K562 (cell line): ENCODE results near the gene EQTN.

Source experiments
- MTA2 ChIP-seq: fragments of 450-650 bp; IDR thresholded peaks from 2 replicates; pipeline ENCODE4 v1.6.1; 2016; ENCODE audit warnings: low read depth
- POLR2A ChIP-seq: fragments of 450-650 bp; conservative IDR thresholded peaks from 2 replicates; pipeline ENCODE4 v1.6.1; 2016
- POLR2AphosphoS5 ChIP-seq: IDR thresholded peaks from 2 replicates; pipeline ENCODE4 v1.6.1; 2011; ENCODE audit warnings: mild to moderate bottlenecking, low read depth, low read length, moderate library complexity; ENCODE audit not compliant: control insufficient read depth, insufficient read depth
- ZBTB1 ChIP-seq: sonication (generic); formaldehyde crosslinking; IDR thresholded peaks from 2 replicates; pipeline ENCODE4 v1.8.1; 2023; ENCODE audit warnings: missing genetic modification reagents, low read depth, mild to moderate bottlenecking, borderline replicate concordance
- TF ChIP-seq, protein P1 (sequence below), 3 experiments: IDR thresholded peaks in 2 of 3; conservative IDR thresholded peaks in 1 of 3; 2 replicates each; pipeline ENCODE4 v1.5.1; 2011 to 2012; ENCODE audit warnings: low read length in 3 of 3, mild to moderate bottlenecking in 3 of 3, control low read depth in 2 of 3, improper control_type of control experiment in 1 of 3, inconsistent platforms in 1 of 3, low read depth in 1 of 3, mixed read lengths in 1 of 3, moderate library complexity in 1 of 3; ENCODE audit not compliant: insufficient read depth in 2 of 3
- TF ChIP-seq, protein P2 (sequence below): fragments of 450-650 bp; IDR thresholded peaks from 2 replicates; pipeline ENCODE4 v1.6.1; 2016; ENCODE audit warnings: missing biosample characterization, missing genetic modification characterization

DNA sequence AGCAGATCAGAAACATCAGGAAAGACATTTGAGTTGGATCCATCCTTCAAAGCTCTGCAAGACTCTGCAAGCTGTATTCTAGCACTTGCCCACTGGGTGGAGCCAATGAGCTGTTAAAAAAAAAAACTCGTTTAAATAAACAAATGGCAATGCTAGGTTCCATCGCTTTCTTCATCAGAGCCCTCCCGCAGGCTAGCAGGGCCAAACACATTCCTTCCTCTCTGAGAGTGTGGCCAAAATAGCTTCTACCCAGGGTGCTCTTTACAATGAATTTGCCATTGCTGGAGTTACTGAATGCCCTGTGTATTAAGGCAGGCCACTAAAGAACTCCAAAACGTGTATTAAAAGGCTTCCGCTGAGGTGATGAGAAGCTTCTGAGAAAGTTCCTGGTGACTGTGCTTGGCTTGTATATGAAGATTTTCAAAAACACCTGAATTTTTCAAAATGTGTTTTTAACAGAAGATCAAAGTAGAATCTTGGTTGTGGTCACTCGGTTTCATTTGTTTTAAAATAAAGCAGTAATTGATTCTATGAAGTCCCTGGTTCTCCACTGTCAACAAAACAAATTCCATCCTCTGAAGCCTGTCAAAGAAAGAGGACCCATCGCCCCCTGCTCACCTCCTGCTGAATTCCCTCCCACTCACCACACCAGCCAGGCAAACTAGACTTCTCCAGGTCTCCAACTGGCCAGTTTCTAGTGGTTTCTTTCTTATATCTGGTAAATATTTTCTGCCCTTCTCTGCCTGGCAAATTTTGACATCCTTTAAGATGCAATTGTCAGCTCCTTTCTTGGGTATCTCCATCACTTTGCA lies 36.5 kb upstream of the EQTN start:
- TF ChIP-seq POLR2A, result no peak
- no peak for TF ChIP-seq ZBTB1 (CRISPR knock-in tag)
- no peak for TF ChIP-seq POLR2AphosphoS5
- TF ChIP-seq, protein P1, sequence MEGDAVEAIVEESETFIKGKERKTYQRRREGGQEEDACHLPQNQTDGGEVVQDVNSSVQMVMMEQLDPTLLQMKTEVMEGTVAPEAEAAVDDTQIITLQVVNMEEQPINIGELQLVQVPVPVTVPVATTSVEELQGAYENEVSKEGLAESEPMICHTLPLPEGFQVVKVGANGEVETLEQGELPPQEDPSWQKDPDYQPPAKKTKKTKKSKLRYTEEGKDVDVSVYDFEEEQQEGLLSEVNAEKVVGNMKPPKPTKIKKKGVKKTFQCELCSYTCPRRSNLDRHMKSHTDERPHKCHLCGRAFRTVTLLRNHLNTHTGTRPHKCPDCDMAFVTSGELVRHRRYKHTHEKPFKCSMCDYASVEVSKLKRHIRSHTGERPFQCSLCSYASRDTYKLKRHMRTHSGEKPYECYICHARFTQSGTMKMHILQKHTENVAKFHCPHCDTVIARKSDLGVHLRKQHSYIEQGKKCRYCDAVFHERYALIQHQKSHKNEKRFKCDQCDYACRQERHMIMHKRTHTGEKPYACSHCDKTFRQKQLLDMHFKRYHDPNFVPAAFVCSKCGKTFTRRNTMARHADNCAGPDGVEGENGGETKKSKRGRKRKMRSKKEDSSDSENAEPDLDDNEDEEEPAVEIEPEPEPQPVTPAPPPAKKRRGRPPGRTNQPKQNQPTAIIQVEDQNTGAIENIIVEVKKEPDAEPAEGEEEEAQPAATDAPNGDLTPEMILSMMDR (IDR thresholded peaks at IDR 0.05 in 2 of 3, conservative IDR thresholded peaks at IDR 0.05 in 1 of 3; ENCODE audit: insufficient read depth in 2 of 3, low read depth in 1 of 3, low read length in 3 of 3), result peak; percentile 21 to 54 (median 44); a peak in 4 of 6 replicates
- TF ChIP-seq, protein P2, sequence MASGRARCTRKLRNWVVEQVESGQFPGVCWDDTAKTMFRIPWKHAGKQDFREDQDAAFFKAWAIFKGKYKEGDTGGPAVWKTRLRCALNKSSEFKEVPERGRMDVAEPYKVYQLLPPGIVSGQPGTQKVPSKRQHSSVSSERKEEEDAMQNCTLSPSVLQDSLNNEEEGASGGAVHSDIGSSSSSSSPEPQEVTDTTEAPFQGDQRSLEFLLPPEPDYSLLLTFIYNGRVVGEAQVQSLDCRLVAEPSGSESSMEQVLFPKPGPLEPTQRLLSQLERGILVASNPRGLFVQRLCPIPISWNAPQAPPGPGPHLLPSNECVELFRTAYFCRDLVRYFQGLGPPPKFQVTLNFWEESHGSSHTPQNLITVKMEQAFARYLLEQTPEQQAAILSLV (tag), result no peak
- TF ChIP-seq MTA2, result no peak
